HG03378 (cell line): ENCODE measurements around the gene RASD1.

ENCODE experiments used
- ATAC-seq: cut with Tn5 transposase; IDR thresholded peaks from one replicate; pipeline ENCODE4 v1.9.1; 2021; ENCODE audit warnings: mild to moderate bottlenecking, moderate library complexity; ENCODE audit not compliant: unreplicated experiment

RASD1 gene

DNA sequence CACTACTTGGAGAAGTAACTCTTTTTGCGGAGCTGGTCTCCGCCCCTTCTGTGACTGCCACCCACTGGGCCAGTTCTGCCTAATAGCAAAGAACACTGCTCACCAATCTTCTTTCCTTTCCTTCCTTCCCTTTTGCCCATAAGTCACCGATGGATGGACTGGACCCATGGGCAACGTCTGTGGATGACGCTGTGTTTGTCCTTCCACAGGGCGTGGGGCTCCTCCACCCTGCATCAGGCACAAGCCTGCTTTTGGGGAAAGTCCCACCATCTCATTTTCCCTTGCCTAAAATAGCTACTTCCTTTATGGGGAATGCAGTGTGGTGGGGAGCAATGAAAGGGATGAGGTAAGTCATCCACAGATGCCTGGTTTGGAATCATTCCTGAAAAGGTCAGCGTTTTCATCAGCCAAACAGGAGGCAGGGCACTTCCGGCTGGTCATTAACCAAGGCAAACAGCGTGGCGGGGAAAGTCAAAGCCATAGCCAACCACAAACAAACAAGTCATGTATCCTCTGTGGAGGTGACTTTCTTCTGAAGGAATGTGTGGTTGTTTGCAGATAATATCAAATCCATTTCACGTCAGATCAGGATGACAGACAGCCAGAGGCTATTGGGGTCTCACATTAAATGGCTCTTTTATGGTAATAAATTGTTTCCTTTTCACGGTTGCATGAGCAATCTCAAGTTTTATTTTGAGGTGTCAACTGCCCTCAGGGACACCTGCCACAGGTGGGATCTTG is 50.1 kb downstream of the RASD1 start:
- no peak for ATAC-seq

GRCh38 chr17:17445296-17445924 is 50.8 kb downstream of the RASD1 start:
- no peak for ATAC-seq
